Measurements from ENCODE around the gene CISH.

CISH gene

DNA sequence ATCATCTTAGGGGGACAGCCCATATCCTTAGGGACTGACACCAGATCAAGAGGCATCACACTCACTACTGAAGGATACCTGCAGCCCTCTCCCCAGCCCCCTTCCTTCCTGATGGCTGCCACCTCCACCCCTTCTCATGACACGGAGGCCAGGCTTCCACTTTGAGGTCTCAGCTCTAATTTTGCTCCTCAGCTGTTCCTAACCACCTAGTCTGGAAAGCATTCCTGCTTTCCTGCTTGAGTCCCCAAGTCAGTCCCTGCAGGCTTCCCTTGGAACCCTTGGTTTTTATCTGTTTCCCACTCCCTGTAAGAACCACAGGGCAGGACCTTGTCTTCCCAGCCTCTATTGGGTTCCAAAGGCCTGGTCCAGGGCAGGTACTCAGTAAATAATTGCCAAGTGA is 47.3 kb downstream of the CISH start:
- DNase-seq = no peak
- no peak overlapping the region for H3K4me3 ChIP-seq (ENCODE audit: insufficient read depth in 1 of 2, low read depth in 1 of 2, low read length in 2 of 2)
- no peak overlapping the region for H3K4ac ChIP-seq (ENCODE audit: low read depth in 1 of 2, low read length in 2 of 2)

DNA sequence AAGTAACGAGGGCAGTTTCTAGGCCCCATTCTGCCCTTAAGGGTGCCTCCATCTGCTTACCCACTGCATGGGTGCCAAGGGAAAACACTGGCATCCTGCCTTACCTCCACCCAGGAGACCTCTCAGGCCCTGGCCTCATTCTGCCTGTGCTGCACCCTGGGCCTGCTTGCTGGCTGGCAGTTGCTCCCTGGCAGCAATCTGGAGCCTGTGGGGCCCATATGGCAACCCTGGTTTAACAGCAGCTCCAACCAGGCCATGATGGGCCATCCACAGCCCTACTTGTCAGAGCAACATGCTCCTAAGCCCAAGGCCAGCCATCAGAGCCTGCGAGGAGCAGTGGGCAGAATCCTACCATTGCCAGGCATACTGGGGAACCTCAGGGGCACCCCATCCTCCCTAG is 47.7 kb downstream of the CISH start:
- no peak overlapping the region for H3K23ac ChIP-seq (ENCODE audit: low read length in 2 of 2)
- H3K4me2 ChIP-seq (ENCODE audit: low read length, poor library complexity, severe bottlenecking) = no peak overlapping the region
- H2BK5ac ChIP-seq (ENCODE audit: low read depth, low read length, poor library complexity, severe bottlenecking) = no peak overlapping the region
- peaks cover 2% of the 10 kb centered on the region for H3K79me1 ChIP-seq (replicated peaks; ENCODE audit: low read length, poor library complexity, severe bottlenecking)
- H4K91ac ChIP-seq (ENCODE audit: low read length) = no peak overlapping the region
- H3K36me3 ChIP-seq (ENCODE audit: control insufficient read depth in 1 of 2, insufficient read depth in 2 of 2, low read depth in 1 of 2, low read length in 2 of 2) = peaks cover 0 to 29% of the 10 kb centered on the region in 2 experiments
- no peaks in the 10 kb centered on the region for H3K9me3 ChIP-seq (ENCODE audit: control insufficient read depth, low read length)
- peaks cover 19% of the 10 kb centered on the region for H3K4me1 ChIP-seq (ENCODE audit: control insufficient read depth, insufficient read depth, low read depth, low read length)
- peak overlapping the region; percentile 43 for H3K9ac ChIP-seq (ENCODE audit: low read length)
- 85% methylated on average over 2 of the region's 2 CpGs for WGBS
- H3K4me3 ChIP-seq (ENCODE audit: insufficient read depth in 1 of 2, low read depth in 1 of 2, low read length in 2 of 2) = no peak overlapping the region
- no peak overlapping the region for H3K18ac ChIP-seq (ENCODE audit: low read depth in 1 of 2, low read length in 2 of 2)
- no peak overlapping the region for H3K27ac ChIP-seq (ENCODE audit: low read length, poor library complexity, severe bottlenecking)
- no peak overlapping the region for H2BK15ac ChIP-seq (ENCODE audit: low read depth, poor library complexity, severe bottlenecking)
- no peak for DNase-seq
- no peaks in the 10 kb centered on the region for H3K27me3 ChIP-seq (ENCODE audit: control insufficient read depth in 1 of 2, insufficient read depth in 1 of 2, low read length in 2 of 2)
- H3K4ac ChIP-seq (ENCODE audit: low read depth in 1 of 2, low read length in 2 of 2) = no peak overlapping the region
- no peak overlapping the region for H3K14ac ChIP-seq (ENCODE audit: low read length in 2 of 2)
- H4K8ac ChIP-seq (ENCODE audit: low read length) = no peak overlapping the region
- H2BK12ac ChIP-seq (ENCODE audit: low read length in 2 of 2) = no peak overlapping the region
- no peak overlapping the region for H2BK120ac ChIP-seq (ENCODE audit: low read depth, low read length)
- no peak overlapping the region for H2AFZ ChIP-seq (ENCODE audit: low read depth, low read length)
- no peak overlapping the region for H2AK5ac ChIP-seq (ENCODE audit: low read length, severe bottlenecking)

More for the DNA sequence above, 47.3 kb downstream of the CISH start:
- Histone ChIP-seq H3K79me1 (replicated peaks; ENCODE audit: low read length, poor library complexity, severe bottlenecking) (peaks cover 2% of the 10 kb centered on the region), H3K4me1 (ENCODE audit: control insufficient read depth, insufficient read depth, low read depth, low read length) (peaks cover 19% of the 10 kb centered on the region), H2BK12ac (ENCODE audit: low read length in 2 of 2) (no peak overlapping the region), H3K27ac (ENCODE audit: low read length, poor library complexity, severe bottlenecking) (no peak overlapping the region), H2AK5ac (ENCODE audit: low read length, severe bottlenecking) (no peak overlapping the region), H2BK5ac (ENCODE audit: low read depth, low read length, poor library complexity, severe bottlenecking) (no peak overlapping the region), H3K4me2 (ENCODE audit: low read length, poor library complexity, severe bottlenecking) (no peak overlapping the region), H4K8ac (ENCODE audit: low read length) (no peak overlapping the region), H3K18ac (ENCODE audit: low read depth in 1 of 2, low read length in 2 of 2) (no peak overlapping the region), H3K23ac (ENCODE audit: low read length in 2 of 2) (no peak overlapping the region), H3K36me3 (ENCODE audit: control insufficient read depth in 1 of 2, insufficient read depth in 2 of 2, low read depth in 1 of 2, low read length in 2 of 2) (peaks cover 0 to 25% of the 10 kb centered on the region in 2 experiments), H3K27me3 (ENCODE audit: control insufficient read depth in 1 of 2, insufficient read depth in 1 of 2, low read length in 2 of 2) (no peaks in the 10 kb centered on the region), H4K91ac (ENCODE audit: low read length) (no peak overlapping the region), H3K9me3 (ENCODE audit: control insufficient read depth, low read length) (no peaks in the 10 kb centered on the region), H2BK15ac (ENCODE audit: low read depth, poor library complexity, severe bottlenecking) (no peak overlapping the region), H3K14ac (ENCODE audit: low read length in 2 of 2) (no peak overlapping the region), H2AFZ (ENCODE audit: low read depth, low read length) (no peak overlapping the region), H3K9ac (ENCODE audit: low read length) (no peak overlapping the region), H2BK120ac (ENCODE audit: low read depth, low read length) (no peak overlapping the region)
- 76% methylated on average over 1 of the region's 1 CpG for WGBS

DNA sequence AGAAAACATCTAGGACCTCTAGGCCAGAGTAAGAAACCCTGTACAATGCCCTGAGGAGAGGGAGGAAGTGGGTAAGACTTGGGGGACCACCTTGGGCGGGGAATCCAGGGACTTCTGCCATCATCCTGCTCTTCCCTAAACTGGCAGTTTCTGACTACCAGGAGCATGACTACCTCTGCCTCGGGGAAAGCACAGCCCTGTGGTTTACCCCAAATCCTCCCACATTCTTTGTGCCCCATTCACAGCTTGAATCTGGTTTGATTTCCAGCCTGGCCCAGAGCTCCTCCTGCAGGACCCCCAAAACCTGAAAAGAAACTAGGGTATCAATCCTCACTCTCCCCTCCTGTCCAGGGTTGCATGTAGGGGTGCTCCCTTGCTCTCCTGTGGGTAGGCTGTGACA is 48.7 kb downstream of the CISH start:
- no peak overlapping the region for H3K4ac ChIP-seq (ENCODE audit: low read depth in 1 of 2, low read length in 2 of 2)
- no peak overlapping the region for H3K4me2 ChIP-seq (ENCODE audit: low read length, poor library complexity, severe bottlenecking)
- H3K79me1 ChIP-seq (replicated peaks; ENCODE audit: low read length, poor library complexity, severe bottlenecking) = no peaks in the 10 kb centered on the region
- no peak overlapping the region for H3K18ac ChIP-seq (ENCODE audit: low read depth in 1 of 2, low read length in 2 of 2)
- H4K8ac ChIP-seq (ENCODE audit: low read length) = no peak overlapping the region
- no peak overlapping the region for H2BK15ac ChIP-seq (ENCODE audit: low read depth, poor library complexity, severe bottlenecking)
- no peak overlapping the region for H2BK5ac ChIP-seq (ENCODE audit: low read depth, low read length, poor library complexity, severe bottlenecking)
- no peak overlapping the region for H4K91ac ChIP-seq (ENCODE audit: low read length)
- peaks cover 0 to 34% of the 10 kb centered on the region in 2 experiments for H3K36me3 ChIP-seq (ENCODE audit: control insufficient read depth in 1 of 2, insufficient read depth in 2 of 2, low read depth in 1 of 2, low read length in 2 of 2)
- 46% methylated on average over 2 of the region's 2 CpGs for WGBS
- no peak overlapping the region for H2BK120ac ChIP-seq (ENCODE audit: low read depth, low read length)
- H2AFZ ChIP-seq (ENCODE audit: low read depth, low read length) = no peak overlapping the region
- no peak overlapping the region for H3K14ac ChIP-seq (ENCODE audit: low read length in 2 of 2)
- no peak overlapping the region for H3K4me3 ChIP-seq (ENCODE audit: insufficient read depth in 1 of 2, low read depth in 1 of 2, low read length in 2 of 2)
- peaks cover 12% of the 10 kb centered on the region for H3K4me1 ChIP-seq (ENCODE audit: control insufficient read depth, insufficient read depth, low read depth, low read length)
- no peaks in the 10 kb centered on the region for H3K27me3 ChIP-seq (ENCODE audit: control insufficient read depth in 1 of 2, insufficient read depth in 1 of 2, low read length in 2 of 2)
- no peak overlapping the region for H3K27ac ChIP-seq (ENCODE audit: low read length, poor library complexity, severe bottlenecking)
- no peak overlapping the region for H2AK5ac ChIP-seq (ENCODE audit: low read length, severe bottlenecking)
- no peak for DNase-seq
- H2BK12ac ChIP-seq (ENCODE audit: low read length in 2 of 2) = no peak overlapping the region
- H3K9me3 ChIP-seq (ENCODE audit: control insufficient read depth, low read length) = no peaks in the 10 kb centered on the region
- peak overlapping the region; percentile 2 for H3K9ac ChIP-seq (ENCODE audit: low read length)
- no peak overlapping the region for H3K23ac ChIP-seq (ENCODE audit: low read length in 2 of 2)

DNA sequence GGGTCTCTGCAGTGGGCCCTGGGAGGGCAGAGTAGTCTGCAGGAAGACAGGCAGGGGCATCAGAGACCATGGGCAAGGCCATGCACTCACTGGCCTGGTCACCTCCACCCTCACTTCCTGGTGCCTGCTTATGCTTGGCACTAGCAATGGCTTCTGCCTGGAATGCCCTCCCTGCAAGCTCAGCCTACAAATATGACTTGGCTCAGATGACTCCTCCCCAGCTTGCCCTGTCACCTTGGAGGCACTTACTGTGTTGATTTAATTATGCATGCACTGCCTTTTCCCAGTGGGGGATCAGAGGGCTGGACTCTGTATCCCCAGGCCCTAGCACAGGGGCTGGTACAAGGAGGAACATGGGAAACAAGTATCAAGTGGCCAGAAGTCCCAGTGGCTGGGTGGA is 51.9 kb downstream of the CISH start:
- Histone ChIP-seq H3K23ac (ENCODE audit: low read length in 2 of 2) (no peak overlapping the region), H3K9me3 (ENCODE audit: control insufficient read depth, low read length) (no peaks in the 10 kb centered on the region)
- no peak for DNase-seq

More for the DNA sequence above, 51.9 kb downstream of the CISH start:
- H2BK12ac ChIP-seq (ENCODE audit: low read length in 2 of 2) = no peak overlapping the region
- H2BK120ac ChIP-seq (ENCODE audit: low read depth, low read length) = no peak overlapping the region
- peaks cover 2% of the 10 kb centered on the region for H3K4me1 ChIP-seq (ENCODE audit: control insufficient read depth, insufficient read depth, low read depth, low read length)
- peaks cover 0 to 27% of the 10 kb centered on the region in 2 experiments for H3K36me3 ChIP-seq (ENCODE audit: control insufficient read depth in 1 of 2, insufficient read depth in 2 of 2, low read depth in 1 of 2, low read length in 2 of 2)
- no peak overlapping the region for H4K8ac ChIP-seq (ENCODE audit: low read length)
- no peak overlapping the region for H3K27ac ChIP-seq (ENCODE audit: low read length, poor library complexity, severe bottlenecking)
- no peak overlapping the region for H3K4me2 ChIP-seq (ENCODE audit: low read length, poor library complexity, severe bottlenecking)
- H4K91ac ChIP-seq (ENCODE audit: low read length) = no peak overlapping the region
- H3K9ac ChIP-seq (ENCODE audit: low read length) = no peak overlapping the region
- H3K18ac ChIP-seq (ENCODE audit: low read depth in 1 of 2, low read length in 2 of 2) = no peak overlapping the region
- H3K14ac ChIP-seq (ENCODE audit: low read length in 2 of 2) = no peak overlapping the region
- no peaks in the 10 kb centered on the region for H3K79me1 ChIP-seq (replicated peaks; ENCODE audit: low read length, poor library complexity, severe bottlenecking)
- H2AFZ ChIP-seq (ENCODE audit: low read depth, low read length) = no peak overlapping the region
- no peak overlapping the region for H2BK5ac ChIP-seq (ENCODE audit: low read depth, low read length, poor library complexity, severe bottlenecking)
- no peak overlapping the region for H3K4ac ChIP-seq (ENCODE audit: low read depth in 1 of 2, low read length in 2 of 2)
- H3K4me3 ChIP-seq (ENCODE audit: insufficient read depth in 1 of 2, low read depth in 1 of 2, low read length in 2 of 2) = no peak overlapping the region
- no peak overlapping the region for H2BK15ac ChIP-seq (ENCODE audit: low read depth, poor library complexity, severe bottlenecking)
- peaks cover 16 to 27% of the 10 kb centered on the region in 2 experiments for H3K27me3 ChIP-seq (ENCODE audit: control insufficient read depth in 1 of 2, insufficient read depth in 1 of 2, low read length in 2 of 2)
- H2AK5ac ChIP-seq (ENCODE audit: low read length, severe bottlenecking) = no peak overlapping the region

All from mesenchymal stem cell (in vitro differentiated cells and primary cell).